ENCODE results near the gene SLC35B2.

The SLC35B2 gene

GRCh38 chr6:44255105-44255808 is 2.1 kb downstream of the SLC35B2 start:
- peak; percentile 20 for DNase-seq (ENCODE audit: low spot score)
- peak overlapping the region; percentile 71 for H3K27ac ChIP-seq
- ChIA-PET CTCF (interaction anchor here (0.6 kb wide), 1 partner anchor 49 kb away, joined by 3 read pairs; no protein-coding TSS in a partner anchor), POLR2A (ENCODE audit: low non-redundant PET) (no interaction called here)
- TF ChIP-seq CTCF (conservative IDR thresholded peaks at IDR 0.05; ENCODE audit: low read depth): no peak

- CTCF ChIA-PET: interaction anchor here (0.6 to 0.8 kb wide), 3 partner anchors 14 to 20 kb away, joined by 3 read pairs; no protein-coding TSS in a partner anchor
- no peak for TF ChIP-seq CTCF (conservative IDR thresholded peaks at IDR 0.05; ENCODE audit: low read depth)
- POLR2A ChIA-PET (ENCODE audit: low non-redundant PET): no interaction called here
- peak overlapping the region; percentile 71 for H3K27ac ChIP-seq
- no peak for DNase-seq (ENCODE audit: low spot score)
These were observed 2.9 kb downstream of the SLC35B2 start for GRCh38 chr6:44254191-44255104.

GRCh38 chr6:44253307-44254101 is 3.8 kb downstream of the SLC35B2 start:
- TF ChIP-seq CTCF (conservative IDR thresholded peaks at IDR 0.05; ENCODE audit: low read depth): peak; percentile 64
- DNase-seq (ENCODE audit: low spot score): no peak
- H3K27ac ChIP-seq: peak overlapping the region; percentile 71
- CTCF ChIA-PET: interaction anchor here (0.6 to 0.8 kb wide), 5 partner anchors 15 to 166 kb away, joined by 3 read pairs; no protein-coding TSS in a partner anchor
- POLR2A ChIA-PET (ENCODE audit: low non-redundant PET): no interaction called here

- no peak for DNase-seq (ENCODE audit: low spot score)
- TF ChIP-seq CTCF (conservative IDR thresholded peaks at IDR 0.05; ENCODE audit: low read depth): no peak
- H3K27ac ChIP-seq: peak overlapping the region; percentile 45
- POLR2A ChIA-PET (ENCODE audit: low non-redundant PET): no interaction called here
- CTCF ChIA-PET: no interaction called here
These were observed 5.5 kb downstream of the SLC35B2 start for GRCh38 chr6:44251576-44252524.

- ChIA-PET POLR2A (ENCODE audit: low non-redundant PET) (no interaction called here), CTCF (no interaction called here)
- DNase-seq (ENCODE audit: low spot score): no peak
- no peak for TF ChIP-seq CTCF (conservative IDR thresholded peaks at IDR 0.05; ENCODE audit: low read depth)
- no peak overlapping the region for H3K27ac ChIP-seq
These were observed 6.6 kb downstream of the SLC35B2 start for GRCh38 chr6:44250718-44251123.

All from RWPE1 (cell line).